ENCODE data around the gene FMR1.

FMR1 gene

GRCh38 chrX:147914591-147914990 lies 2.9 kb downstream of the FMR1 start:
- no peak for DNase-seq (ENCODE audit: low read depth)
- TF ChIP-seq CTCF (IDR thresholded peaks at IDR 0.05; ENCODE audit: low read depth, low read length, missing control alignments): no peak
- H3K4me3 ChIP-seq (ENCODE audit: low read depth, low read length): no peak overlapping the region

GRCh38 chrX:147916375-147916968 lies 4.8 kb downstream of the FMR1 start:
- no peak for DNase-seq (ENCODE audit: low read depth)
- TF ChIP-seq CTCF (IDR thresholded peaks at IDR 0.05; ENCODE audit: low read depth, low read length, missing control alignments): no peak

GRCh38 chrX:147917700-147918695 lies 6.3 kb downstream of the FMR1 start:
- TF ChIP-seq CTCF (IDR thresholded peaks at IDR 0.05; ENCODE audit: low read depth, low read length, missing control alignments): no peak
- H3K4me3 ChIP-seq (ENCODE audit: low read depth, low read length): no peak overlapping the region; the same call in 1 of the 2 replicates
- DNase-seq (ENCODE audit: low read depth): no peak

More at GRCh38 chrX:147916375-147916968, 4.8 kb downstream of the FMR1 start:
- no peak overlapping the region for H3K4me3 ChIP-seq (ENCODE audit: low read depth, low read length)

- H3K4me3 ChIP-seq (ENCODE audit: low read depth, low read length): no peak overlapping the region
- DNase-seq (ENCODE audit: low read depth): no peak
- TF ChIP-seq CTCF (IDR thresholded peaks at IDR 0.05; ENCODE audit: low read depth, low read length, missing control alignments): no peak
These were observed 8.5 kb downstream of the FMR1 start for GRCh38 chrX:147920161-147920666.

GRCh38 chrX:147923605-147924004 lies 11.9 kb downstream of the FMR1 start:
- DNase-seq (ENCODE audit: low read depth): no peak
- H3K4me3 ChIP-seq (ENCODE audit: low read depth, low read length): no peak overlapping the region
- no peak for TF ChIP-seq CTCF (IDR thresholded peaks at IDR 0.05; ENCODE audit: low read depth, low read length, missing control alignments)

GRCh38 chrX:147927256-147927655 lies 15.5 kb downstream of the FMR1 start:
- TF ChIP-seq CTCF (IDR thresholded peaks at IDR 0.05; ENCODE audit: low read depth, low read length, missing control alignments): no peak
- DNase-seq (ENCODE audit: low read depth): no peak
- H3K4me3 ChIP-seq (ENCODE audit: low read depth, low read length): no peak overlapping the region
